Parathyroid adenoma (tissue), 2 donors: ENCODE measurements around the gene NANOS3.

Experiments used
- H2AFZ ChIP-seq: fragments of 300-600 bp; sonication (generic); one replicate; pipeline ENCODE4 v1.7.0; 2017; ENCODE audit warnings: antibody characterized with exemption, mild to moderate bottlenecking
- H3K27ac ChIP-seq: fragments of 300-600 bp; sonication (generic); one replicate; pipeline ENCODE4 v1.7.0; 2017
- H3K27me3 ChIP-seq: fragments of 300-600 bp; sonication (generic); one replicate; pipeline ENCODE4 v1.7.0; 2017; ENCODE audit warnings: low read length; ENCODE audit not compliant: control insufficient read depth, insufficient read depth
- H3K36me3 ChIP-seq: fragments of 300-600 bp; sonication (generic); one replicate; pipeline ENCODE4 v1.7.0; 2017; ENCODE audit warnings: low read length; ENCODE audit not compliant: control insufficient read depth, insufficient read depth
- H3K4me1 ChIP-seq: fragments of 300-600 bp; sonication (generic); one replicate; pipeline ENCODE4 v1.7.0; 2017; ENCODE audit warnings: control low read depth
- H3K4me2 ChIP-seq: fragments of 300-600 bp; sonication (generic); one replicate; pipeline ENCODE4 v1.7.0; 2017; ENCODE audit warnings: low read length
- H3K4me3 ChIP-seq: fragments of 300-600 bp; sonication (generic); one replicate; pipeline ENCODE4 v1.7.0; 2017; ENCODE audit warnings: low read depth, low read length
- H3K79me2 ChIP-seq: fragments of 300-600 bp; sonication (generic); one replicate; pipeline ENCODE4 v1.7.0; 2017; ENCODE audit warnings: control low read depth
- H3K9ac ChIP-seq: fragments of 300-600 bp; sonication (generic); one replicate; pipeline ENCODE4 v1.7.0; 2017; ENCODE audit warnings: mild to moderate bottlenecking
- H3K9me3 ChIP-seq: fragments of 300-600 bp; sonication (generic); one replicate; pipeline ENCODE4 v1.7.0; 2017; ENCODE audit warnings: low read length; ENCODE audit not compliant: control insufficient read depth
- TF ChIP-seq, protein P1 (sequence below): fragments of 300-600 bp; sonication (generic); IDR thresholded peaks from one replicate; pipeline ENCODE4 v1.7.0; 2017; ENCODE audit warnings: antibody characterized with exemption, mild to moderate bottlenecking
- donor health status: primary hyperparathyroidism.

NANOS3 gene

GRCh38 chr19:13831537-13832467 is 45.1 kb upstream of the NANOS3 start:
- no peaks in the 10 kb centered on the region for H3K36me3 ChIP-seq
- no peaks in the 10 kb centered on the region for H3K27me3 ChIP-seq
- no peaks in the 10 kb centered on the region for H3K79me2 ChIP-seq
- TF ChIP-seq, protein P1, sequence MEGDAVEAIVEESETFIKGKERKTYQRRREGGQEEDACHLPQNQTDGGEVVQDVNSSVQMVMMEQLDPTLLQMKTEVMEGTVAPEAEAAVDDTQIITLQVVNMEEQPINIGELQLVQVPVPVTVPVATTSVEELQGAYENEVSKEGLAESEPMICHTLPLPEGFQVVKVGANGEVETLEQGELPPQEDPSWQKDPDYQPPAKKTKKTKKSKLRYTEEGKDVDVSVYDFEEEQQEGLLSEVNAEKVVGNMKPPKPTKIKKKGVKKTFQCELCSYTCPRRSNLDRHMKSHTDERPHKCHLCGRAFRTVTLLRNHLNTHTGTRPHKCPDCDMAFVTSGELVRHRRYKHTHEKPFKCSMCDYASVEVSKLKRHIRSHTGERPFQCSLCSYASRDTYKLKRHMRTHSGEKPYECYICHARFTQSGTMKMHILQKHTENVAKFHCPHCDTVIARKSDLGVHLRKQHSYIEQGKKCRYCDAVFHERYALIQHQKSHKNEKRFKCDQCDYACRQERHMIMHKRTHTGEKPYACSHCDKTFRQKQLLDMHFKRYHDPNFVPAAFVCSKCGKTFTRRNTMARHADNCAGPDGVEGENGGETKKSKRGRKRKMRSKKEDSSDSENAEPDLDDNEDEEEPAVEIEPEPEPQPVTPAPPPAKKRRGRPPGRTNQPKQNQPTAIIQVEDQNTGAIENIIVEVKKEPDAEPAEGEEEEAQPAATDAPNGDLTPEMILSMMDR = no peak
- peaks cover 11% of the 10 kb centered on the region for H3K4me1 ChIP-seq
- no peaks in the 10 kb centered on the region for H3K9me3 ChIP-seq
- H2AFZ ChIP-seq = no peak overlapping the region
- no peak overlapping the region for H3K9ac ChIP-seq
- no peak overlapping the region for H3K4me2 ChIP-seq
- H3K27ac ChIP-seq = no peak overlapping the region
- H3K4me3 ChIP-seq = no peak overlapping the region

DNA sequence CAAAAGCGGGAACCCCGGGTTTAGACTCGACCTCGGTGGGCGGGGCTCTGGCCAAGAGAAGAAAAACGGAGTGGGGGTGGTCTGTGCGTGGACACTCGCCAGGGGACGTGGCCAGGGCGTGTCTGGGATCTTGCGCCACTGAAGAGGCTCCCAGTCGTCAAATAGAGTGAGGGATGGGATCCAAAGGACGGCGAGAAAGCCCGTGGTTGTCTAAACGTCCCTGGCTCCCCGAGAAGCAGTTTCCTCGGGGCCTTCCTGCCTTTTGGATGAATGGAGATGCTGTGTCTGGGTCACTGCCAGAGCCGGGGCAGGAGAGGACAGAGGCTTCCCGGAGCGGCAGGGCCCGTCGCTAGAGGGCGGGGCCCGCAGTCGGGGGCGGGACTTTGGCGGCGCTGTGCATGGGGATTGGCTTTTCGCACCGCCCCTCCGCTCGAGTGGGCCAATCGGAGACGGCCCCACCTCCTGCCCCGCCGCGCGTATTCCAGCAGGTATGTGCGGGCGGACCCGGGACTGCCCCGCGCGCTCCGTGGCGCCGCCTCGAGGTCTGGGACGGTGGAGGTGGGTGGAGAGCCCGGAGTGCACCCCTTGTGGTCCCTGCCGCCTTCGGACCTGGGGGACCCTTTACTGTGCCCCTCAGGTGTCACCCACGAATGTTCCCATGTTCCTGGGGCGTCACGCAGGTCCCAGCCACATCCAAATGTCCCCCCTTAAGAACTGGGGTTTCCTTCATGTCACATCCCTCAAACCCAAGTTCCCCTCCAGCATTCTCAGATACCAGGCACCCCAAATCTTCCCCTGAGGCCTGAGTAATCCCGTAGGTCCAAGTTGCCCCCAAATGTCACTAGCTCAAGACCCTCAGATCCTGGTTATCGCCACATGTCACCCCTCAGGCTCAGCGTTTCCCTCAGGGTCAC is 43.3 kb upstream of the NANOS3 start:
- Histone ChIP-seq H3K9me3 (no peaks in the 10 kb centered on the region), H3K4me2 (peak overlapping the region; percentile 76), H3K36me3 (no peaks in the 10 kb centered on the region), H2AFZ (peak overlapping the region; percentile 75), H3K79me2 (no peaks in the 10 kb centered on the region), H3K27me3 (no peaks in the 10 kb centered on the region), H3K9ac (no peak overlapping the region), H3K27ac (peak overlapping the region; percentile 45), H3K4me1 (peaks cover 11% of the 10 kb centered on the region), H3K4me3 (peak overlapping the region; percentile 45)
- TF ChIP-seq, protein P1 = peak; percentile 57

DNA sequence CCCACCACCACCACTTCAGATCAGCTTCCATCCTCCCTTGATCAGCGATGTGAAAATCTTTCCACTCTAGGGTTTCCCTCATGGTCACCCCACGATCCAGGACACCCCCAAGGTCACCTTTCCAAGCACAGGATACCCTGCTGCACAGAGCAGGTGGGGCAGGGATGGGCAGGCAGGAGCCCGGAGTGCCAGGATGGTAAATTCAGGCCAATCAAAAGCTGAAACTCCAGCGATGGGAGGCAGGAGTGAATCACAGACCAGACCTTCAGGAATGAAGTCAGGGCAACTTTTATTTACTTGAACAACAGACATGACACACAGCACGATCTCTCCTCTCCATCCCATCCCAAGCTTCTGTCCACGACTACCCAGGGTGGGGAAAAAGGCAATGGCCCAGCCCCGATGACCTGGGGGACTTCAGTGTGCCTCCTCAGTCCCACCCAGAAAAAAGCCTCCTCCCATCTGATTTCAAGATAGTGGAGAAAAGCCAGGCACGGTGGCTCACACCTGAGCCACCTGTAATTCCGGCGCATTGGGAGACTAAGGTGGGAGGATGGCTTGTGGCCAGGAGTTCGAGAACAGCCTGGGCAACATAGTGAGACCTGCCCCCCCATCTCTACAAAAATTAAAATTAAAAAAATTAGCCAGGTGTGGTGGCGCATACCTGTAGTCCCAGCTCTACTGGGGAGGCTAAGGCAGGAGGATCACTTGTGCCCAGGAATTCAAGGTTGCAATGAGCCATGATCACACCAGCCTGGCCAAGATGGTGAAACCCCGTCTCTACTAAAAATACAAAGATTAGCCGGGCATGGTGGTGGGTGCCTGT is 42.5 kb upstream of the NANOS3 start:
- Histone ChIP-seq H3K9ac (no peak overlapping the region), H3K4me2 (peak overlapping the region; percentile 76), H2AFZ (no peak overlapping the region), H3K9me3 (no peaks in the 10 kb centered on the region), H3K4me3 (peak overlapping the region; percentile 45), H3K27ac (peak overlapping the region; percentile 45), H3K79me2 (no peaks in the 10 kb centered on the region), H3K4me1 (peaks cover 11% of the 10 kb centered on the region), H3K27me3 (no peaks in the 10 kb centered on the region), H3K36me3 (no peaks in the 10 kb centered on the region)
- TF ChIP-seq, protein P1 = no peak

DNA sequence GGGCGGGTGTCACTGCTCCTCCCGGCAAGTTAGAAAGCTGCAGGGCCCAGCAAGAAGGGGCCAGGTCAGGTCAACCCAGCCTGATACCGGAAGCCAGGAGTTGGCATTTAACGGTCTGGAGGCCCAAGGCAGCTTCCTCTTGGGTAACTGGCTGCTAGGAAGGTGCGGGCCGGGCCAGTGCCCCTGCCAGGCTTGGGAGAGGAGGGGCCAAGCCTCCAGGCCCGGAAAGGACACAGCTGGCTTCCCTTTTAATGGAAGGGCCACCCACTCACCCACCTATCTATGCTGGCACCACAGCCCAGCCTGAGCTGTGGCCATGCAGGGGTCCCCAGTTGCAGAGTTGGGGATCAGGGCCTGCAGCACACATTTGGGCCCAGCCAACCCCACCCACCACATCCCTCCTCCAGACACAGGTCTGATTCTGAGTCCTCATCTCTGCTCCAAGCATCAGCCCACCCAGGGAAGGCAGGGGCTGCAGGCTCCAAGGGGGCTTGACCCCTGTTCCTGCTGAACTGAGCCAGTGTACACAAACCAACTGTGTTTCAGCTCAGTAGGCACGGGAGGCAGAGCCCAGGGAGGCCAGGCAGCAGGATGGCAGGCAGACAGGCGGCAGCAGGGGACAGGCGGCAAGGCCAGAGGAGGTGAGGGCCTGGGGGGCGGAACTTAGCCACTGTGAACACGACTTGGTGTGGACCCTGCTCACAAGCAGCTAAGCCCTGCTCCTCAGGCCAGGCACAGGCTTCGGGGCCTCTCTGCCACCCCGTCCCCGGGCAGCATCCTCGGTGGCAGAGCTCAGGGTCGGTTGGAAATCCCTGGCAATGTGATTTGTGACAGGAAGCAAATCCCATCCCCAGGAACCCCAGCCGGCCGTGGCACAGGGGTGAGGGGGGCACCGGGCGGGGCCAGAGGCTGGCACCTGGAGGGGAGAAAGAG is 40.9 kb upstream of the NANOS3 start:
- Histone ChIP-seq H3K27me3 (no peaks in the 10 kb centered on the region), H3K27ac (peak overlapping the region; percentile 59), H3K36me3 (no peaks in the 10 kb centered on the region), H3K79me2 (peaks cover 3% of the 10 kb centered on the region), H3K4me1 (peaks cover 11% of the 10 kb centered on the region), H3K9ac (no peak overlapping the region), H3K4me3 (no peak overlapping the region), H3K4me2 (no peak overlapping the region), H3K9me3 (no peaks in the 10 kb centered on the region), H2AFZ (no peak overlapping the region)
- TF ChIP-seq, protein P1 = no peak
